NB4 (cell line): ENCODE data around the gene FAM222A.

ENCODE experiments used
- DNase-seq: peaks from one replicate; pipeline ENCODE4 v3.0.0; 2010; ENCODE audit warnings: low read depth
- H3K4me3 ChIP-seq: one replicate; pipeline ENCODE4 v1.5.1; 2011; ENCODE audit warnings: mild to moderate bottlenecking, low read depth, low read length, moderate library complexity
- CTCF ChIP-seq: IDR thresholded peaks from one replicate; pipeline ENCODE4 v1.5.1; 2012; ENCODE audit warnings: low read depth, low read length
- MYC ChIP-seq: IDR thresholded peaks from 2 replicates; pipeline ENCODE4 v1.6.1; 2011; ENCODE audit warnings: low read depth, low read length
- POLR2A ChIP-seq: IDR thresholded peaks from 2 replicates; pipeline ENCODE4 v1.6.1; 2011; ENCODE audit warnings: mild to moderate bottlenecking; ENCODE audit not compliant: insufficient read length; ENCODE audit errors: extremely low read depth
- TF ChIP-seq, protein P1 (sequence below): IDR thresholded peaks from 2 replicates; pipeline ENCODE4 v1.6.1; 2011; ENCODE audit warnings: low read depth, low read length

FAM222A gene

DNA sequence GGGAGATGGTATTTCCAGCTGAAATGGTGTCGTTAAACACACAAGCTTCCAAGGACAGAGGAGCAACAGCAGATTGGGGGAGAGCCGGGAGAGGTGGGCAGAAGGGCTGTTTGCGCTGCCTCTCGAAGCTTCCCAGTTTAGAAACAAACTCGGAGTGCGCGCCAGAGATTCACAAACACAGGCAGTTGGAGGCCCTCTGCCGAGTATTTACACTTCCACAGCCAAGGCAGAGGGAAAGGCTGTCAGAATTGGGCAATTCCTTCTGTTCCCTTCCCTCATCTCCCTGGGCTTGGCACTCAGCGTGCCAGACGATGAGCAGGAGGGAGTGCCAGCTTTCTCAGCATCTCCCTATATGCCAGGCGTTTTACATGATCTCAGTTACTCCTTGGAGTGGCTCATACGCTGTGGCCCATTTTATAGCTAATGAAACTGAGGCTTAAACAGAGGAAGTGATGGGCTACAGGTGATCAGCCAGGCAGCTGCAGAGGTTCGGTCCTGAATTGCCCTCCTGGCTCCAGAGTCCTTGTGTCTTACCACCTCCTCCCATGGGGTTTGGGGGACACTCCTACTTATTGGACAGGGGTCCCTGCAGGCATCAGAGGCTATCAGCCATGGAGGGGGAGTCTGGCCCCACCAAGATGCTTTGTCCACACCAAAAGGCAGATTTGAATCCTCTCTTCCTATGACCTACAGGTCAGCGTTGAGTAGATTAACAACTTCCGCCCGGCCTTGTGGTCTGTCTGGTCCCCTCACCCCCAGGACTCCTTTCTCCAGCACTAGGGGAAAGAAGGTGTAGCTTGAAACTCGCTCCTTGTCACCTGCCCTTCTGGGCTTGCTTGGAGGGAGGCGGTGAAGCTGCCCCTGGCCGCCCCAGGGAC lies 3.1 kb downstream of the FAM222A start:
- no peak for DNase-seq
- TF ChIP-seq MYC (no peak), CTCF (no peak), POLR2A (no peak)
- TF ChIP-seq, protein P1, sequence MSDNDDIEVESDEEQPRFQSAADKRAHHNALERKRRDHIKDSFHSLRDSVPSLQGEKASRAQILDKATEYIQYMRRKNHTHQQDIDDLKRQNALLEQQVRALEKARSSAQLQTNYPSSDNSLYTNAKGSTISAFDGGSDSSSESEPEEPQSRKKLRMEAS, result no peak
- H3K4me3 ChIP-seq, result no peak overlapping the region

GRCh38 chr12:109717390-109718357 lies 4.0 kb downstream of the FAM222A start:
- no peak overlapping the region for H3K4me3 ChIP-seq
- no peak for DNase-seq
- TF ChIP-seq POLR2A (no peak), CTCF (no peak), MYC (no peak)
- TF ChIP-seq, protein P1, result no peak

GRCh38 chr12:109718390-109718789 lies 4.8 kb downstream of the FAM222A start:
- TF ChIP-seq, protein P1, result no peak
- TF ChIP-seq MYC (no peak), CTCF (no peak), POLR2A (no peak)
- no peak overlapping the region for H3K4me3 ChIP-seq
- DNase-seq, result no peak

DNA sequence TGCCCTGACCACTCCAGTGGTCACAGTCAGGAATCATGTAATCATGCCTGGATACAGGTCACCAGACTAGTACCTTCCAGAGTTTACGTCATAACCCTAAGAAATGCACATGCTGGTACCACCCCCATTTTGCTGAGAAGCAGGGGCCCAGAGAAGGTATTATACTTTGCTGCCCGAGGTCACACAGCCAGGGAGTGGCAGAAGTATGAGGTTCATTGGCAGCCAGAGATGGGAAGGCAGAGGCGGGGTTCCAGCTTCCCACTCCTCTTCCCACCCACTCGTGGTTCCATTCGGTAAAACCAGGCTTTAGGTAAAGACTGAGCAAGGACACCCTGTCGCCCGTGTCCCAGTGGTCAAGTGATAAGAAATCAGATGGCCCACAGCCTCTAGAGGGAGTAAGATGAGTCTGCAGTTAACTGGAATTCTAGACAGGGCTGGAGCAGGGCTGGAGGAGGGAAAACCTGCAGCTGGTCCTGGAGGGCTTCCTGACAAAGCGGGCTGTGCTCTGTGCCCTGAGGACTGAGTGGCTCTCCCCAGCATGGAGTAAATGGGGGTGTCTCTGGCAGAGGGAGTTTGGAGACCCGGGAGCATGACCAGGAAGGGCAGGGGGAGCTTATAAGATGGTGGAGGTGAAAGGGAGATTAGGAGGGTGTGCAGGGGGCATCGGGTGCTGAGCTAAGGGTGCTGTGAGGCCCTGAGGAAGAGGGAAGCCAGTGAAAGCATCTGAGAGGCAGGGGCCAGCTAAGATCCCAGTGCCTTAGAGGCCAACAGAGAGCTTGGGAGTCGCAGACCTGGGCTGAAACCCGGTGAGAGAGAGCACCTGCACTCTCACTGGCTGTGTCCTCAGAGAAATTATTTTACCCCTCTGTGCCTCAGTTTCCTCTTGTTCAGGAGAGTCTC lies 5.7 kb downstream of the FAM222A start:
- TF ChIP-seq CTCF, result peak; percentile 13
- no peak for TF ChIP-seq MYC
- no peak for DNase-seq
- H3K4me3 ChIP-seq, result no peak overlapping the region

GRCh38 chr12:109720152-109720856 lies 6.7 kb downstream of the FAM222A start:
- H3K4me3 ChIP-seq, result no peak overlapping the region
- no peak for DNase-seq
- no peak for TF ChIP-seq CTCF
